Esophagus squamous epithelium (tissue), 4 donors: ENCODE measurements around the gene RILPL1.

Experiments used
- POLR2A ChIP-seq, 4 donors: fragments of 450-650 bp; IDR thresholded peaks; one replicate each; pipeline ENCODE4 v1.6.1; 2017; ENCODE audit warnings: antibody characterized with exemption in 4 of 4, mild to moderate bottlenecking in 4 of 4, moderate library complexity in 3 of 4
- TF ChIP-seq, protein P1 (sequence below), 6 experiments: fragments of 450-650 bp in 4 of 6; fragments of 200-600 bp in 2 of 6; sonication (generic) in 2 of 6; IDR thresholded peaks; one replicate each; pipeline ENCODE4 v1.5.1; 2016 to 2019; ENCODE audit warnings: antibody characterized with exemption in 6 of 6, mild to moderate bottlenecking in 4 of 6, moderate library complexity in 4 of 6

DNA sequence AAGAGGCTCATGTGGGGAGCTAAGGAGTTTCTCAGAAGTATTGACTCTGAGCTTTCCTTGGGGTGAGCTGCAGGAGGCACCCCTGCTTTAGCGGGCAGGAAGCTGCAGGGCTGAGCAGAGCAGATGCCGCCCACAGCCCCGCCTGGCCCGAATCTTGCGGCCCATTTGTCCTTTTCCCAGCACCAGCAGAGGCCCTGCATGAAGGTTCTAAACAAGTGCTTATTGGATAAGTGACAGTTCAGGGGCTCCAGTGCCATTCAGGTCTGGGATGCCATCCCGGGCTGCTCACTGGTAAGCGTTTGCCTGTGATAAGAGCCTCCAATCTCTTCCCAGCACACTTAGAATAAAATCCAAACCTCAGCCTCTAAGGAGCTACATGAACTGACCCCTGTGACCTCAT is 11.4 kb downstream of the RILPL1 start:
- TF ChIP-seq, protein P1, sequence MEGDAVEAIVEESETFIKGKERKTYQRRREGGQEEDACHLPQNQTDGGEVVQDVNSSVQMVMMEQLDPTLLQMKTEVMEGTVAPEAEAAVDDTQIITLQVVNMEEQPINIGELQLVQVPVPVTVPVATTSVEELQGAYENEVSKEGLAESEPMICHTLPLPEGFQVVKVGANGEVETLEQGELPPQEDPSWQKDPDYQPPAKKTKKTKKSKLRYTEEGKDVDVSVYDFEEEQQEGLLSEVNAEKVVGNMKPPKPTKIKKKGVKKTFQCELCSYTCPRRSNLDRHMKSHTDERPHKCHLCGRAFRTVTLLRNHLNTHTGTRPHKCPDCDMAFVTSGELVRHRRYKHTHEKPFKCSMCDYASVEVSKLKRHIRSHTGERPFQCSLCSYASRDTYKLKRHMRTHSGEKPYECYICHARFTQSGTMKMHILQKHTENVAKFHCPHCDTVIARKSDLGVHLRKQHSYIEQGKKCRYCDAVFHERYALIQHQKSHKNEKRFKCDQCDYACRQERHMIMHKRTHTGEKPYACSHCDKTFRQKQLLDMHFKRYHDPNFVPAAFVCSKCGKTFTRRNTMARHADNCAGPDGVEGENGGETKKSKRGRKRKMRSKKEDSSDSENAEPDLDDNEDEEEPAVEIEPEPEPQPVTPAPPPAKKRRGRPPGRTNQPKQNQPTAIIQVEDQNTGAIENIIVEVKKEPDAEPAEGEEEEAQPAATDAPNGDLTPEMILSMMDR (IDR thresholded peaks at IDR 0.05): no peak
- TF ChIP-seq POLR2A (IDR thresholded peaks at IDR 0.05): no peak
